B cell (primary cell): ENCODE data around the gene NTRK3. TPM values are rescaled to one million over a fixed set of nuclear protein-coding genes. Genes with fewer than 3 reads are reported as not detected.

ENCODE experiments used
- ATAC-seq: fragments of 200-7000 bp; cut with Tn5 transposase; one replicate; pipeline ENCODE4 v1.10.0; 2021; ENCODE audit warnings: low read depth, mild to moderate bottlenecking, moderate number of reproducible peaks, moderate library complexity
- CTCF ChIA-PET: fragments of 350-600 bp; sonication (Branson Sonifier 250); formaldehyde crosslinking; loops from one replicate; lab custom pipeline; 2021; ENCODE audit warnings: antibody characterized with exemption, inconsistent platforms; lab: Charles Lee
- POLR2A ChIA-PET: fragments of 350-600 bp; sonication (Branson Sonifier 250); formaldehyde crosslinking; loops from one replicate; lab custom pipeline; 2021; ENCODE audit warnings: antibody characterized with exemption; lab: Charles Lee
- DNase-seq: peaks from one replicate; pipeline ENCODE4 v3.0.0; 2013
- H2AFZ ChIP-seq: 2 replicates; pipeline ENCODE4 v1.6.1; 2012; ENCODE audit warnings: mild to moderate bottlenecking, low read depth, low read length; ENCODE audit not compliant: insufficient read depth, poor library complexity, severe bottlenecking
- H3K27ac ChIP-seq, 2 donors: 1 replicate in 1 of 2; 2 replicates in 1 of 2; pipeline ENCODE4 v1.5.1; 2012 to 2013; ENCODE audit warnings: low read length in 2 of 2, mild to moderate bottlenecking in 2 of 2, moderate library complexity in 1 of 2
- H3K27me3 ChIP-seq, 4 experiments: fragments of 200-600 bp in 1 of 4; sonication (generic) in 1 of 4; replicated peaks in 1 of 4; 1 replicate in 2 of 4; 2 replicates in 2 of 4; pipeline versions ENCODE4 v1.6.1 to v1.7.0; 2013 to 2016; ENCODE audit warnings: low read length in 3 of 4, mild to moderate bottlenecking in 2 of 4, mixed read lengths in 1 of 4, moderate library complexity in 1 of 4; ENCODE audit not compliant: insufficient read depth in 4 of 4, control insufficient read depth in 3 of 4; ENCODE audit errors: control extremely low read depth in 1 of 4
- H3K36me3 ChIP-seq, 2 experiments: replicated peaks in 1 of 2; 1 replicate in 1 of 2; 2 replicates in 1 of 2; pipeline versions ENCODE4 v1.6.1 to v1.7.1; 2013; ENCODE audit warnings: low read length in 1 of 2; ENCODE audit not compliant: insufficient read depth in 2 of 2, control insufficient read depth in 1 of 2; ENCODE audit errors: control extremely low read depth in 1 of 2, extremely low read depth in 1 of 2
- H3K4me1 ChIP-seq, 2 donors: fragments of 200-600 bp in 1 of 2; sonication (generic) in 1 of 2; 1 replicate in 1 of 2; 2 replicates in 1 of 2; pipeline versions ENCODE4 v1.5.1 to v1.6.1; 2013 to 2017; ENCODE audit warnings: low read length in 2 of 2; ENCODE audit not compliant: control insufficient read depth in 2 of 2, insufficient read depth in 2 of 2
- H3K4me2 ChIP-seq: replicated peaks from 2 replicates; pipeline ENCODE3; 2012; ENCODE audit warnings: mild to moderate bottlenecking, low read depth, low read length; ENCODE audit not compliant: poor library complexity, severe bottlenecking
- H3K4me3 ChIP-seq, 5 experiments: fragments of 200-600 bp in 1 of 5; sonication (generic) in 1 of 5; 1 replicate in 3 of 5; 2 replicates in 2 of 5; pipeline versions ENCODE4 v1.5.1 to v1.7.0; 2011 to 2016; ENCODE audit warnings: low read length in 4 of 5, mild to moderate bottlenecking in 4 of 5, low read depth in 2 of 5, control low read depth in 1 of 5, moderate library complexity in 1 of 5; ENCODE audit not compliant: insufficient read depth in 1 of 5; ENCODE audit errors: control extremely low read depth in 1 of 5, extremely low read depth in 1 of 5
- H3K79me2 ChIP-seq: fragments of 200-600 bp; sonication (generic); one replicate; pipeline ENCODE4 v1.6.0; 2016; ENCODE audit warnings: low read length; ENCODE audit not compliant: control insufficient read depth, insufficient read depth
- H3K9ac ChIP-seq: fragments of 200-600 bp; sonication (generic); 2 replicates; pipeline ENCODE4 v1.6.1; 2017; ENCODE audit warnings: mild to moderate bottlenecking, low read length, moderate library complexity
- H3K9me3 ChIP-seq, 3 donors: one replicate each; pipeline versions ENCODE4 v1.6.1 to v1.7.1; 2013; ENCODE audit warnings: low read length in 2 of 3; ENCODE audit not compliant: control insufficient read depth in 2 of 3, insufficient read depth in 1 of 3; ENCODE audit errors: control extremely low read depth in 1 of 3
- H4K20me1 ChIP-seq: 2 replicates; pipeline ENCODE4 v1.6.0; 2012; ENCODE audit warnings: mild to moderate bottlenecking, low read length; ENCODE audit not compliant: insufficient read depth, control insufficient read depth, poor library complexity, severe bottlenecking
- H3K27ac Mint-ChIP-seq: one replicate; pipeline ENCODE4 v1.8.0; 2021; ENCODE audit warnings: mixed read lengths
- H3K27me3 Mint-ChIP-seq: one replicate; pipeline ENCODE4 v1.8.0; 2021; ENCODE audit warnings: mixed read lengths
- H3K4me1 Mint-ChIP-seq: one replicate; pipeline ENCODE4 v1.8.0; 2021; ENCODE audit warnings: mixed read lengths
- H3K4me3 Mint-ChIP-seq: one replicate; pipeline ENCODE4 v1.8.0; 2021; ENCODE audit warnings: mixed read lengths
- H3K9me3 Mint-ChIP-seq: one replicate; pipeline ENCODE4 v1.8.0; 2022; ENCODE audit warnings: mixed read lengths; ENCODE audit not compliant: insufficient read depth
- CTCF ChIP-seq: fragments of 200-600 bp; IDR thresholded peaks from one replicate; pipeline ENCODE4 v1.8.0; 2022; ENCODE audit warnings: antibody characterized with exemption, mild to moderate bottlenecking
- EZH2 ChIP-seq: IDR thresholded peaks from 2 replicates; pipeline ENCODE4 v1.6.1; 2012; ENCODE audit warnings: borderline replicate concordance, low read depth, mild to moderate bottlenecking, moderate library complexity, low read length; ENCODE audit not compliant: insufficient read depth, poor library complexity, severe bottlenecking
- WGBS: methylation state at CpG from one replicate; pipeline ENCODE4 v1.1.5; 2013; ENCODE audit warnings: missing lambda C conversion rate; ENCODE audit not compliant: insufficient coverage; 5-methylcytosine and 5-hydroxymethylcytosine counted together
- intact Hi-C: fragments of 100-400 bp; cut with micrococcal nuclease; formaldehyde crosslinking; loops from one replicate; pipeline ENCODE4 v1.10.0; 2022
- polyA plus RNA-seq: library from polyadenylated mRNA; depleted of rRNA; stranded (reverse); fragments of >200 nt; gene quantifications from 2 replicates; pipeline ENCODE4 v1.2.3, GENCODE V29; 2012
- total RNA-seq, 2 donors: library from RNA; stranded (reverse); fragments of 120-200 nt in 1 of 2; gene quantifications; 1 replicate in 1 of 2; 2 replicates in 1 of 2; pipeline versions ENCODE4 v1.2.3 to v1.2.4, GENCODE V29; 2013 to 2022

The NTRK3 gene
- total and polyA plus RNA-seq, 2 donors (not counting 1 experiment from before 2014, with no cell fraction given) = not detected

GRCh38 chr15:87846746-87847145, 409.8 kb downstream of the NTRK3 start:
- POLR2A ChIA-PET = no interaction called here
- no peaks in the 10 kb centered on the region for H3K4me1 ChIP-seq
- H3K4me3 Mint-ChIP-seq = no peak overlapping the region

GRCh38 chr15:87843312-87843711, 413.2 kb downstream of the NTRK3 start:
- 94% methylated on average over 3 of the region's 3 CpGs for WGBS
- no peak for TF ChIP-seq EZH2
- no peak for TF ChIP-seq CTCF
- H3K4me1 Mint-ChIP-seq = no peaks in the 10 kb centered on the region
- POLR2A ChIA-PET = no interaction called here
- H3K27ac Mint-ChIP-seq = no peak overlapping the region
- ATAC-seq (no peak), DNase-seq (no peak)
- Histone ChIP-seq H3K27ac (no peak overlapping the region), H3K9me3 (peaks cover 0 to 6% (median 0%) of the 10 kb centered on the region in 3 donors), H3K9ac (no peak overlapping the region), H2AFZ (no peak overlapping the region), H3K27me3 (no peaks in the 10 kb centered on the region), H3K79me2 (no peaks in the 10 kb centered on the region), H3K36me3 (no peaks in the 10 kb centered on the region), H3K4me3 (no peak overlapping the region), H3K4me2 (no peak overlapping the region), H4K20me1 (no peaks in the 10 kb centered on the region), H3K4me1 (no peaks in the 10 kb centered on the region)
- H3K27me3 Mint-ChIP-seq = no peaks in the 10 kb centered on the region
- no peak overlapping the region for H3K4me3 Mint-ChIP-seq
- H3K9me3 Mint-ChIP-seq = peaks cover 4% of the 10 kb centered on the region
- intact Hi-C loops = no loop called here
- CTCF ChIA-PET = no interaction called here

More at GRCh38 chr15:87846746-87847145, 409.8 kb downstream of the NTRK3 start:
- H3K27ac Mint-ChIP-seq = no peak overlapping the region
- Histone ChIP-seq H3K9me3 (no peaks in the 10 kb centered on the region), H3K79me2 (no peaks in the 10 kb centered on the region), H3K9ac (no peak overlapping the region), H3K27me3 (no peaks in the 10 kb centered on the region), H2AFZ (no peak overlapping the region), H3K4me3 (no peak overlapping the region), H4K20me1 (no peaks in the 10 kb centered on the region), H3K36me3 (no peaks in the 10 kb centered on the region), H3K27ac (no peak overlapping the region), H3K4me2 (no peak overlapping the region)
- DNase-seq = no peak
- intact Hi-C loops = no loop called here
- 100% methylated on average over 1 of the region's 3 CpGs for WGBS
- H3K4me1 Mint-ChIP-seq = no peaks in the 10 kb centered on the region
- ATAC-seq = no peak
- H3K9me3 Mint-ChIP-seq = no peaks in the 10 kb centered on the region
- no peaks in the 10 kb centered on the region for H3K27me3 Mint-ChIP-seq
- no peak for TF ChIP-seq EZH2
- no peak for TF ChIP-seq CTCF
- CTCF ChIA-PET = no interaction called here
